SIG-M5 treated with dmso at 0.1 percent for 504 hours (cell line): ENCODE data around the gene FSTL4.

Source experiments
- DNase-seq: peaks from one replicate; lab custom pipeline; 2025; ENCODE audit not compliant: unreplicated experiment; lab: John Stamatoyannopoulos, UW

The FSTL4 gene

GRCh38 chr5:133332439-133333024 is 279.8 kb downstream of the FSTL4 start:
- DNase-seq: no peak

DNA sequence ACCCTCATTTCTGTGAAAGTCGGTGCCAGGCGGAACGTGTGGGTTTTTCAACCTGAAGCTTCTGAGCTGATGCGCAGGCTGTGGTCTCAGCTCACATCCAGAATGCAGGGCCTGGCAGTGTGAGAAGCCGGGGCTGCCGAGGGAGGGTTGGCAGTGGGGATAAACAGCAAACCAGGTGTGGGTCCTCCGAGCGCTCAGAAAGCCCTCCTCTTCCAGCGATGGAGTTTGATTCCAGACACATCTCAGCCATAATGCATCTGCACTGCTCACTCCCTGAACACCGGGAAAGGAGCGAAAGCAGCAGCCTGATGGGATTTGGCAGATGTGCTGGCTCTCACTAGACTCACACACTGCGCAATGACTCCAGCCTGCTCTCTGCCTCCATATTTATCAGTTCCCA is 280.4 kb downstream of the FSTL4 start:
- no peak for DNase-seq

- no peak for DNase-seq
Measured at GRCh38 chr5:133330956-133331355, 281.4 kb downstream of the FSTL4 start.

GRCh38 chr5:133328800-133329199 is 283.5 kb downstream of the FSTL4 start:
- no peak for DNase-seq

GRCh38 chr5:133327946-133328401 is 284.4 kb downstream of the FSTL4 start:
- DNase-seq: no peak

DNA sequence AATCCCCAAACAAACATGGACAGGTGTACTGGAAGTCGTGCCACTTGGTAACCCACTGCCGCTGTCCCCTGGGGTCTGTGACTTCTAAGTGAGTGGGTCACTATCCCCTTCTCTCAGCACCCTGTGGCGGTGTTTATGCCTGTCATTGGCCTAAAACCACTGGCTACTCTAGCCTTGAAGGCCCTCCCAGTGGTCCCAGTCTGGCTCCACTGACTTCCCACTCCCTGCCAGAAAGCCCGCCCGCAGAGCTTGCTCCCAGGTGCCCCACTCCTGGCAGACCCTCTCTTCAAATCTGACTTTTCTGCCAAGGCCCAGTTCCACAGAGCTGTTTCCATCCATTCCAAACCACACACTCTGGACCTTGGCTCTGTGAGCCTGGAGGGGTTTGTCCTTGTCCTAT is 286.0 kb downstream of the FSTL4 start:
- no peak for DNase-seq

DNA sequence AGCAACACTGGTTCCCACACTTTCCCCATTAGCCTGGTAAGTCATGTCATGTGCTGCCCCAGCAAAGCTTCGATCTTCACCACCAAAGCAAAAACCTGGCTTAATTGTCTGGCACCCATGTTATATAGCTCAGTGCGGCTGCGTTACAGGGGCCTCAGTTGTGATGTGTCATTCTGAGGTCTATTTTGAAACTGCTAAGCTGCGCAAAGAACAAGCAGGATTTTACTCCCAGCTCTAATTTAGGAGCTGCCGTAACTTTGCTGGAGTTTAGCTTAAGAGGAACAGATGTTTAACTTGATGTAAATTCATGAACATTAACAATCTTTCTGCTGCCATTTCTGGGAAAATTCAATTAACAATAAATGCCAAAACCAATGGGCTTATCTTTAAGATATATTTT is 286.5 kb downstream of the FSTL4 start:
- DNase-seq: no peak

DNA sequence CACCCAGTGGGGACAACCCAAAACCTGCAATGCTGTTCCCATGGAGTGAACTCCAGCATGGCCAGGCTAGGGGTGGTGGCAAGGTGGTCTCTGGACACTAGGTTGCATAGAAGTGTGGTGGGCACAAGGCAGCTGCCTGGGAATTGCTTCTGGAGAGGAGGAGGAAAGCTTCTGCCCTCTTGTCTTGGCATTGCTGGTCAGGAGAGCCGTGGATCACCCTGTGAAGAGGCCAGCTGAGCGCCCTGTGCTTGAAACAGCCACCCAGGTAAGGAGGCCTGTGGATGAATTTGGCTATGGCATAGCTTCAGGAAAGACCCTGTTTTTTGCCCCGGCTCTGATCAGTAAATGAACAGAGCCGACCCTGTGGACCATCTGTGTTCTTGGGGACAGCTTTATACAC is 287.4 kb downstream of the FSTL4 start:
- no peak for DNase-seq

GRCh38 chr5:133323494-133324457 is 288.6 kb downstream of the FSTL4 start:
- no peak for DNase-seq

- DNase-seq: no peak
Measured at GRCh38 chr5:133322743-133323142, 289.6 kb downstream of the FSTL4 start.

DNA sequence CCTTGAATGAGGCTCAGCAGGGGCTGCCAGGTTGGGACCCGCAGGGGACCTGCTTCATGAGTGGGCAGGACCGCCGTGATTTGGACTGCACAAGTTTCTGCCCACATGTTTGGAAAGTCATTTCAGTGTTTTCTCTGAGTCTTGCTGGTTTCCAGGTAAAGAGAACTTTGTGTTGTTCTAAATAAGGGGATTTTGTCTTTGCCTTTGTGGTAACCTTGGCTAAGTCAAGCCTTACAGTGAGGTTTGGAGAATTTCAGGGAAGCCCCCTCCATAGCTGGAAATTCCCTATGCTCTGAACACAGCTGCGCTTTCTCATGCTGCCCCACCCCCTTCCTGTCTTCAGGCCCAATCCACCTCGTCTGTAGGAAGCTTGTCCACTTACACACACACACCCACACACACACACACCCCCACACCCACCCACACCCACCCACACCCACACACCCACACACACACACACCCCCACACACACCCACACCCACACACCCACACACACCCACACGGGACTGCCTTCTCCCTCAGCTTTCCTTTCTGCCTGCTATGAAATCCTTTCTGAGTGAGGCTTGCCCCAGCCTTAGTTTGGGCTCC is 290.4 kb downstream of the FSTL4 start:
- no peak for DNase-seq

- DNase-seq: no peak
Measured at GRCh38 chr5:133321286-133321832, 291.0 kb downstream of the FSTL4 start.

DNA sequence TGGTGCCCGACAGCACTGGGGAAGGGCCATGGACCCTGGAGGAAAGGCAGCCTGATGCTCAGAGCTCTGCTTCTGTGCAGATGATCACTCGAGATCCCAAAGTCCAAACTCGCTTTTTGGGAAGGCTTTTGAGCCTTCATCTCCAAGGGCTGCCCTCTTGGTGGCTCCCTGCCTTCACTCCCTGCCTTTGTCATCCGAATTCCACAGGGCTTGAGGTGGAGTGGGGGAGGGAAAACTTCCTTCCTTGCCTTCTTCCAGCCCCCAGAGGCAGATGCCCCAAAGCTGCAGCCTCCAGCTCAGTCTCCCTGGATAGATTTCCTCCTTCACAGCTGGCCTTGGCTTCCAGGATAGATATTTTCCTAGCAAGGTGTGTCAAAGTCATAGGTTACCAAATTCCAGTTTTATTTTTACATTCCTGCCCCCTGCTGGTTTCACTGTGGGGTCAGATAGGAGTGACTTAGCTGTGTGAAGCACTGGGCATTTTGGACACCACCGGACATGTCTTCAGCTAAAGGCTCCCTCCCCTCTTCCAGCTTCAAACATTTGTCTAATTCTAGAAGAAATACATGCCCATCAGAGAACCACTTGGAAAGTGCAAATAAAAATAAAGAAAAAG is 292.3 kb downstream of the FSTL4 start:
- peak; percentile 10 for DNase-seq

DNA sequence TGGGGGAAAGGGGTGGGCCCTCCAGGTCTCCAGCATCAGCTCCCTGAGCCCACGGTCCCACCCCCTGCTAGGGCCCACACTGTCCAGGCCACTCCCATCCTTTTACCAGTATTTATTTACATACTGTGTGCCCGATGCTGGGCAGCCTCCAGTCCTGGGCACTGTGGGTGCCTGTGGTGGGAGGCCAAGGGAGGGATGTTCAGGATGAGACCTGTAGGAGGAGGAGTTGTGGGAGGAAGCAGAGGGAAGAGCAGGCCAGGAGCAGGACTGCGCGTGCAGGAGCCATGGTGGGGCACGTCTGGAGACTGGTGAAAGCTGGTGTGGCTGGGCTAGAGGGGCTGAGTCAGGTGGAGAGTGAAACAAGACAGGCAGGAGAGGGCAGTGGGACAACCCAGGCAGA is 293.1 kb downstream of the FSTL4 start:
- DNase-seq: no peak

DNA sequence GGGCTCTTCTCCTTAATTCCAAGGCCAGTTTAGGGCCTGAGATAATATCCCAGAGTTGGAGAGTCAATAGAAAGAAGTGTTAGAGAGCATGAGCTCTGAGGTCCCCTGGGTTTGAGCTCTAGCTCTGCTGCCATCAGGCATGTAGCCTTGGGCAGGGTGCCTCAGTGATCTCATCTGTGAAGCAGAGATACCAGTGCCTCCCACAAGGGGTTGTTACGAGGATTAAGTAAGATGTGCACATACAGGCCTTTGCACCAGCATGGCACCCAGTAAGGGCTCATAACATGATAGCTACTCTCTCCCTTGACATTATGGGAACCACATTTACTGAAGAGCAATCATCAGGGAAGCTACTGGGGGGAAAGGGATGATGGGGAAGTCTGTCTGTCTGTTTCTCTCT is 294.8 kb downstream of the FSTL4 start:
- no peak for DNase-seq

GRCh38 chr5:133316346-133317343 is 295.7 kb downstream of the FSTL4 start:
- no peak for DNase-seq

GRCh38 chr5:133314086-133314485 is 298.3 kb downstream of the FSTL4 start:
- DNase-seq: no peak

DNA sequence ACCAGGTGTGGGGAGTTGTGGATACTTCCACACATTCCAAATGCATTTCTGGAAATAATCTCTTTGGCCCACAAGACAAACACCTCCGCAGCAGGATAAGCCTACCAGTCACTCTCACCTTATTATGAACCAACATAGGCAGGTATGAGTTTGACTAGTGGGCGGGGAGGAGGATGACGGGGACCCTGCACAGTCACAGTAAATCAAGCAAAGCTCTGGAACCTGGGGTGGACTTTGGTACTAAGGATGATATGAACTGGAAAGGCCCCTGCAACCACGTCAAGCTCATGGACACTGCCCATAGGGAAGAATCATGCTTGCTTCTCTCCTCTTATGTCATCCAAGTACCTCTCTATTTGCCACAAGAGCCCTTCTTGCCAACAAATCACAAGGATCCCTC is 301.2 kb downstream of the FSTL4 start:
- no peak for DNase-seq

GRCh38 chr5:133309984-133310621 is 302.2 kb downstream of the FSTL4 start:
- DNase-seq: no peak
